GM21526 (cell line): ENCODE results near the gene AIRE.
"Not testable (repeated sequence)": the region's sequence is repeated elsewhere in the genome, so short reads cannot be mapped to it uniquely, and the experiment has no call there.

ENCODE experiments used
- ATAC-seq: cut with Tn5 transposase; IDR thresholded peaks from one replicate; pipeline ENCODE4 v1.9.1; 2021; ENCODE audit warnings: moderate library complexity; ENCODE audit not compliant: unreplicated experiment, low FRiP score

The AIRE gene

DNA sequence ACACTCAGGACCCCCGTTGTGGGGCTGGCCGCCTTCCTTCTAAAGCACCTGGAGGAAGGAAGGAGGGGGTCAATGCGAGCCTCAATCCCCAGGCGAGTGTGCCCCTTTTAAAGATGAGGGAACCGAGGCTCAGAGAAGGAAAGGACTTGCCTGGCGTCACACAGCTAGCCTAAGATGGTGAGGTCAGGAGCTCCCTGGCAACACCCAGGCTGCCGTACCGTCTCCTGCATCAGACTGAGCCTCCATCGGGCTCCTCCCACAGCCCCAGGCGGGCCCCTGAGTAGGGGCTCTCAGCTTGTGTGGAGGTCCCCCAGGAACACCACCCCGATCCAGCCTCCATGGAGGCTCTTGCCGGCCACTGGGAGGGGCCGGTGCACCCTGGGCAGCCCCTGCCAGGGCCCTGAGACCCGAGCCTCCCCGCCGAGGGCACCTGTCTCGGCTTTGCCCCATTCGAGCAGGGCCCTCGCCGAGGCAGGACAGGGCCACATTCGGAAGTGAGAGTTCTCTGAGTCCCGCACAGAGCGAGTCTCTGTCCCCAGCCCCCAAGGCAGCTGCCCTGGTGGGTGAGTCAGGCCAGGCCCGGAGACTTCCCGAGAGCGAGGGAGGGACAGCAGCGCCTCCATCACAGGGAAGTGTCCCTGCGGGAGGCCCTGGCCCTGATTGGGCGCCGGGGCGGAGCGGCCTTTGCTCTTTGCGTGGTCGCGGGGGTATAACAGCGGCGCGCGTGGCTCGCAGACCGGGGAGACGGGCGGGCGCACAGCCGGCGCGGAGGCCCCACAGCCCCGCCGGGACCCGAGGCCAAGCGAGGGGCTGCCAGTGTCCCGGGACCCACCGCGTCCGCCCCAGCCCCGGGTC, at the start of gene AIRE:
AIRE (plus strand) TSS at position 739 of the 855 bp plus-strand sequence. CDS start 131 bp downstream, outside the sequence.
- no peak for ATAC-seq

DNA sequence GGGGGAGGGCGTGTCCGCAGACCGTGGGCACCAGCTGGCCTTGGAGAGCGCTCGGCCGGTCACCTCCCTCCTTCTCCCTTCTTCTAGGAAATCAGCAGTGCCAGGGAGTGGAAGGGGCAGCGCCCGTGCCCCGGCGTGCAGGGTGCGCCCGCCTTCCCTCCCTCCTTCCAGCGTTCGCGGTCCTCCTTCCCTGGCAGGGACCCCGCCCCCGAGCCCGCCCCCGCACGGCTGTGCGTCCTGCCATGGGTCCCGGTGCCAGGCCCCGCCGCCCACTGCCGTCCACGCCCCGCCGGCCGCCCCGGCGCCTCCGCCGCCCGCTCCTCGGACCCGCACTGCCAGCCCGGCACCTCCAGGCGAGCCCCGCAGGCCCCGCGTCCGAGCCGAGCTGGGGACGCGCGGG, 45.3 kb upstream of the AIRE start:
- not testable (repeated sequence) for ATAC-seq

DNA sequence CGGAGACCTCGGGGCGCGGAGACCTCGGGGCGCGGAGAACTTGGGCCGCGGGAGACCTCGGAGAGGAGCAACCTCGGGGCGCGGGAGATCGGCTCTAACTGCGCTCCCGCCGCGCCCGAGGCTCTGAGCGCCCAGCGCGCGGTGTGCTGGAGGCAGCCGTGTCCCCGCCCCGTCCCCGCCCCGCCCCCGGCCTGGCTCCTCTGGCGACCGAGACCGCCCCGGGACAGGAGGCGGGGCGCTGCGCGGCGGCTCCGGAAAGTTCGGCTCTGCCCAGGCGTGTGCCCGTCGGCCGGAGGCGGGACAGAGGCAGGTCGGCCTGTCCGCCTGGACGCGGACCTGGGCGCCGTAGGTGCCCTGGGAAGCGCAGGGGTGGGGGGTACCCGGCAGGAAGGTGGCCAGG, 44.8 kb upstream of the AIRE start, which contains the start of gene ICOSLG:
ICOSLG (minus strand) TSS at position 102 of the 400 bp plus-strand sequence. CDS start 126 bp downstream, outside the sequence.
- ATAC-seq: not testable (repeated sequence)

GRCh38 chr21:44241281-44241680, 44.4 kb upstream of the AIRE start:
- not testable (repeated sequence) for ATAC-seq

DNA sequence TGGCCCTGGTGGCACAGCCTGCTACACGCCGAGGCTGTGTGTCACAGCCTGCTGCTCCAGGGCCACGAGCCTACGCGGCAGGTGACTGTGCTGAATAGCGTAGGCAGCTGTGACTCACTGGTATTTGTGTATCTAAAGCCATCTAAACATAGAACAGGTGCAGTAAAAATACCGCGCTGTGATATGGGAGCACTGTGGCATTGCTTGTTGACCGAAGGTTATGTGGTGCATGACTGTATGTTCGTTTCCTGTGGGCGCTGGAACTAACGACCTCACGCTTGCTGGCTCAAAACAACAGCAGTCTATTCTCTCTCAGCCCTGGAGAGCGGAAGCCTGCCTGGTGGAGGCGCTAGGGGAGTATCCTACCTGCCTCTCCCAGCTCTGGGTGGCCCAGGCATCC, 41.7 kb upstream of the AIRE start:
- ATAC-seq: peak; percentile 46

- ATAC-seq: not testable (repeated sequence)
Measured at GRCh38 chr21:44247904-44248303, 37.8 kb upstream of the AIRE start.

GRCh38 chr21:44249204-44250037, 36.3 kb upstream of the AIRE start:
- ATAC-seq: not testable (repeated sequence)

DNA sequence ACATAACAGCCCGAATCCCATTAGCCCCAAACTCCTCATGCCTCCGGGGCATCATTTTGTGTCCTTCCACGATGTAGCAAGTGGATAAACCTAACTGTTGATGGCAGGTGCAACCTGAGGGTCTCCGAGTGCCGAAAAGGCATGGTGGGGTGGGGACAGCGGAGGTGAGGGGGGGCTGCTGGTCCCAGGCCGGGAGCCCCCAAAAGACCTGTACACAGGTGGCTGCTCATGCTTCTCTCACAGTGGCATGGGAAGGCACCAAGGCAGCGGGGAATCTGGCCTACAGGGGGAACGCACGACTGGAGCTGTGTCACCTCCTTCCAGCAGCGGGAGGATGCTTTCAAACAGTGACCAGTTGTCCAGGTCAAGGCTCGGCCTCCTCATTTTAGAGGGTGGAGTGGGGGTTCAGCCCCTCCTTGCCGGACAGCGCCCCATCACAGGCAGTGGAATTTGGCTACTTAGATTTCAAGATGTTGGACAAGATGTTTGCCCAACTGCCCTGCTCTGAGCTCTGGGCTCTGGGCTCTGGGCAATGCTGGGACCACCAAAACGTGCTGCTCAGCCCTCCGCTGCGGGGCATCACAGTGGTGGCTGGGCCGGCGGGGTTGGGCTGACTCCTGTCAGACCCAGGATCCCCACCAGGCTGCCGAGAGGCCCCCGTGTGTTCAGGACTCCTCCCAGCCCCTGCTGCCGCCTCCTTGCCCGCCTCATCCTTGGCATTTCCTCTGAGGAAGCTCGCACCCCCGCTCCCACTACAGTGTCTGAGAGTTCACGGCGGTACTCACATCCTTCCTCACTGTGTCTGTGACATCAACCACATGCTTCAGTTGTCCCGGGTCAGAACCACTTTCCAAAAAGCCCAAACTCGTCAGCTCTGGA, 31.6 kb upstream of the AIRE start:
- no peak for ATAC-seq

- ATAC-seq: no peak
Measured at GRCh38 chr21:44255511-44255981, 30.1 kb upstream of the AIRE start.

- ATAC-seq: no peak
Measured at GRCh38 chr21:44258056-44258725, 27.5 kb upstream of the AIRE start.

- no peak for ATAC-seq
Measured at GRCh38 chr21:44259082-44259705, 26.5 kb upstream of the AIRE start.

DNA sequence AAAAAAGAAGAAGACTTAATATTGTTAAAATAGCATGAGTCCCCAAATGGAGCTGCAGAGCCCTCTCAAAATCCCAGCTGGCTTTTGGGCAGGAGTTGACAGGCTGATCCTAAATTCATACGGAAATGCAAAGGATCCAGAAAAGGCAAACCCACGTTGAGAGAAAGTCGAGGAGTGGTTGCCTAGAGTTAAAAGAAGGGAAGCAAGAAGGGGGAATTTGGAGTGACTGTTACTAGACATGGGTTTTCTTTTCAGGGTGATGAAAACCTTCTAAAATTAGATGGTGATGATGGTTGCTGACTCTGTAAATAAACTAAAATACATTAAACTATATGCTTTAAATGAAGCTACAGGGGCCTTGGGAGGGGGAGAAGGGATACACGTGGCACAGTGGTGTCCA, 25.6 kb upstream of the AIRE start:
- no peak for ATAC-seq

- no peak for ATAC-seq
Measured at GRCh38 chr21:44260791-44261631, 24.7 kb upstream of the AIRE start.

DNA sequence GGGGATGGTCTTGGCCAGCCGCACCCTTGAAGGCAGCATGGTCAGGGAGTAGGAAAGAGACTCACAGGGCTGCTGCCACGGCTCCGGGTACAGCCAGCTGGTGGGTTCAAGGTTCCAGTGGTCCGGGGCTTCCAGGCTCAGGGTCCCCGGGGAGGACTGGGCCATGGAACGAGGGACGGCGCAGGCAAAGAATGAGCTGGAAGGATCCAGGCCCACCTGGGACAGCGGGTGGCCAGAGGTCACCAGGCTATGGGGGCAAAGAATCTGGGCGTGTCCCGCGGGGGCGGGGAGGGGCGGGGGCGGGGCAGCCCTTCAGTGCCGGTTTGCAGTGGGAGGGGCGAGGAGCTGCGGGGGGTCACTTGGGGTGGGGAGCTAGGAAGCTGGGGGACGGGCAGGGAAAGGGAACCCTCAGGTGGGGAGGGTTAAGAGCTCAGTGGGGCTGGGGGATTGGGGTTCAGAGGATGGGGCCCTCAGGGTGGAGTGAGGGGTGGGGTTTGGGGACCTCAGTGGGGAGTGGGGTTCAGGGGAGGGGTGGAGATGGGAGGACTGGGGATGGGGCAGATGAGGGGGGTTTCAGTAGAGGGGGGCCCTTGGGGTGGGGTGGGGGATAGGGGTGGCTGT, 23.9 kb upstream of the AIRE start, which contains the start of gene DNMT3L:
DNMT3L (minus strand) TSS at position 223 of the 621 bp plus-strand sequence. CDS start 638 bp downstream, outside the sequence.
- no peak for ATAC-seq

- ATAC-seq: no peak
Measured at GRCh38 chr21:44262338-44263056, 23.2 kb upstream of the AIRE start.

- ATAC-seq: no peak
Measured at GRCh38 chr21:44263221-44263760, 22.4 kb upstream of the AIRE start.

GRCh38 chr21:44263768-44264167, 21.9 kb upstream of the AIRE start:
- no peak for ATAC-seq
